OCI-LY1 (cell line): ENCODE data around the gene GRK5.

ENCODE experiments used
- H2AFZ ChIP-seq: fragments of 200-600 bp; sonication (generic), shearing (Covaris generic); 2 replicates; pipeline ENCODE4 v1.6.0; 2014; ENCODE audit warnings: antibody characterized with exemption, mild to moderate bottlenecking, low read length
- H3F3A ChIP-seq: fragments of 200-600 bp; sonication (generic), shearing (Covaris generic); 2 replicates; pipeline ENCODE4 v1.6.0; 2014; ENCODE audit warnings: mild to moderate bottlenecking, antibody characterized with exemption, low read length, moderate library complexity; ENCODE audit not compliant: insufficient read depth
- H3K27ac ChIP-seq: fragments of 200-600 bp; sonication (generic); 2 replicates; pipeline ENCODE4 v1.5.1; 2014; ENCODE audit warnings: low read length, mixed run types, mild to moderate bottlenecking, low read depth; ENCODE audit not compliant: poor library complexity, severe bottlenecking
- H3K27me3 ChIP-seq: fragments of 200-600 bp; sonication (generic); 2 replicates; pipeline ENCODE4 v1.6.0; 2014; ENCODE audit warnings: antibody characterized with exemption, mild to moderate bottlenecking, low read length, moderate library complexity; ENCODE audit not compliant: insufficient read depth
- H3K36me3 ChIP-seq: fragments of 200-600 bp; sonication (generic); 2 replicates; pipeline ENCODE4 v1.6.1; 2014; ENCODE audit warnings: mild to moderate bottlenecking, antibody characterized with exemption, low read length, moderate library complexity, mixed read lengths; ENCODE audit not compliant: insufficient read depth
- H3K4me1 ChIP-seq: fragments of 200-600 bp; sonication (generic); 2 replicates; pipeline ENCODE4 v1.5.1; 2014; ENCODE audit warnings: mild to moderate bottlenecking, low read length, moderate library complexity; ENCODE audit not compliant: insufficient read depth, severe bottlenecking
- H3K4me2 ChIP-seq: fragments of 200-600 bp; sonication (generic), shearing (Covaris generic); 2 replicates; pipeline ENCODE4 v1.6.1; 2014; ENCODE audit warnings: low read length
- H3K4me3 ChIP-seq: fragments of 200-600 bp; sonication (generic); 2 replicates; pipeline ENCODE4 v1.5.1; 2014; ENCODE audit warnings: low read length, low read depth, mild to moderate bottlenecking, mixed read lengths; ENCODE audit not compliant: poor library complexity, severe bottlenecking
- H3K79me2 ChIP-seq: fragments of 200-600 bp; shearing (Covaris generic); 2 replicates; pipeline ENCODE4 v1.6.1; 2016; ENCODE audit warnings: mixed run types, low read length, mixed read lengths; ENCODE audit not compliant: insufficient read depth
- H3K9ac ChIP-seq: fragments of 200-600 bp; sonication (generic), shearing (Covaris generic); 2 replicates; pipeline ENCODE4 v1.6.1; 2014; ENCODE audit warnings: mild to moderate bottlenecking, low read length, mixed read lengths
- H3K9me2 ChIP-seq: fragments of 200-600 bp; sonication (generic), shearing (Covaris generic); 2 replicates; pipeline ENCODE4 v1.6.1; 2014; ENCODE audit warnings: low read depth, mild to moderate bottlenecking, low read length, mixed read lengths
- H3K9me3 ChIP-seq: fragments of 200-600 bp; shearing (Covaris generic); 2 replicates; pipeline ENCODE4 v1.6.1; 2014; ENCODE audit warnings: low read length, mixed read lengths
- H4K20me1 ChIP-seq: fragments of 200-600 bp; sonication (generic), shearing (Covaris generic); 2 replicates; pipeline ENCODE4 v1.6.0; 2016; ENCODE audit warnings: mild to moderate bottlenecking, low read length; ENCODE audit not compliant: insufficient read depth
- CTCF ChIP-seq: fragments of 200-600 bp; sonication (generic), shearing (Covaris generic); IDR thresholded peaks from 2 replicates; pipeline ENCODE4 v1.5.1; 2017; ENCODE audit warnings: mild to moderate bottlenecking, antibody characterized with exemption, low read length, moderate library complexity, mixed read lengths
- EZH2 ChIP-seq: fragments of 200-600 bp; sonication (generic), shearing (Covaris generic); IDR thresholded peaks from 2 replicates; pipeline ENCODE4 v1.8.0; 2017; ENCODE audit warnings: borderline replicate concordance, mixed run types, mild to moderate bottlenecking, antibody characterized with exemption, low read length, moderate library complexity, mixed read lengths

GRK5 gene

DNA sequence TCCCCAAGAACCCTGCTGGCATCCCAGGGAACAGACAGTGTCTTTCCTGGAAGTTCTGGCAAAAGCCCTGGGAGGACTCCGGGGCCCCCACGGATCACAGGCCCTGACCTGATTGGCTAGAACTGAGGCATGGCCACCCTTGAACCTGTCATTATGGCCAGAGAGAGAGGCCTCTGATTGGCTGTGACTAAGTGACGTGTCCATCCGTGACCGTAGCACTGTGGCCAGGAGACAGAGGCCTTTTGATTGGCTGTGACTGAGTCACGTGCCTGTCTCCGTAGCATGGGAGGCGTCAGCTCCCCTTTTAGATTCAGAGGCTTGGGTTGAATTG lies 171.3 kb downstream of the GRK5 start:
- no peak overlapping the region for H3K4me3 ChIP-seq
- no peak overlapping the region for H2AFZ ChIP-seq
- H3K79me2 ChIP-seq: no peaks in the 10 kb centered on the region

DNA sequence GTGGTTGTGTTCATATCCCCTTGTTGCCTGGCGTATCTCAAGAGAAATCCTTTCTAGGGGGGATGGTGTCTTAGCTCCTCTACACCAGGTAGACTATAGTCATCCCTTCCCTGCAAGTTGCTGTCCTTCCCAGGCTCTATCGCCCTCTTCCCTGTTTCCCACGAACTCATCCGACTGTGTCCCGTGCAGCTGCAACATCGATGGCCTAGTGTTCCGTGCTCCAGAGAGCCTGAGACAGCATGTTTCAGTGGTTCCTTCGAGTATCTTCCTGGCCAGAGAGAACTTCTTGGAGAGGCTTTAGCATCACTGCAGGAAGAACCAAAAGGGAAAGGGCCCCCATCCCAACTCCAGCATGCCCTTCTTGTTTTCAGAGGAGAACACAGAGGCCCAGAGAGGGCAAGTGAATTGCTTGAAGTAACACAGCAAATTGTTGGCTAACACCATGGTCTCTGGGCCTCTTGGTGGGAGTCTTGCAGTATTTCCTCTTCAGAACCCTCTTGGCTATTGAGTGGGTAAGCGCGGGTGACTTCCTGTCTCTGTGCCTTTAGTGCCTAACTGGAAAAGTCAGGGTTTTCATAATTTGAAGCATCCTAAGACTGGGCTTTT lies 172.2 kb downstream of the GRK5 start:
- H3F3A ChIP-seq: no peaks in the 10 kb centered on the region
- H3K36me3 ChIP-seq: peaks cover 5% of the 10 kb centered on the region; the same call in 1 of the 2 replicates
- no peak overlapping the region for H3K9ac ChIP-seq
- peaks cover 12% of the 10 kb centered on the region for H3K4me1 ChIP-seq
- H3K9me2 ChIP-seq: no peaks in the 10 kb centered on the region
- H3K4me2 ChIP-seq: no peak overlapping the region
- no peaks in the 10 kb centered on the region; the same call in 1 of the 2 replicates for H3K27me3 ChIP-seq
- no peak overlapping the region for H3K4me3 ChIP-seq
- H3K9me3 ChIP-seq: no peaks in the 10 kb centered on the region
- no peak overlapping the region for H2AFZ ChIP-seq
- TF ChIP-seq CTCF (no peak), EZH2 (no peak)
- no peak overlapping the region for H3K27ac ChIP-seq
- H4K20me1 ChIP-seq: no peaks in the 10 kb centered on the region
- H3K79me2 ChIP-seq: no peaks in the 10 kb centered on the region

More for the DNA sequence above, 171.3 kb downstream of the GRK5 start:
- Histone ChIP-seq H4K20me1 (no peaks in the 10 kb centered on the region), H3K4me1 (peaks cover 12% of the 10 kb centered on the region), H3K9me3 (no peaks in the 10 kb centered on the region), H3K9ac (no peak overlapping the region), H3K27me3 (no peaks in the 10 kb centered on the region; the same call in 1 of the 2 replicates), H3K9me2 (no peaks in the 10 kb centered on the region), H3K36me3 (peaks cover 5% of the 10 kb centered on the region; the same call in 1 of the 2 replicates), H3K4me2 (no peak overlapping the region), H3K27ac (no peak overlapping the region), H3F3A (no peaks in the 10 kb centered on the region)
- no peak for TF ChIP-seq CTCF
- TF ChIP-seq EZH2: no peak

GRCh38 chr10:119383174-119383856 lies 175.9 kb downstream of the GRK5 start:
- Histone ChIP-seq H3K27me3 (no peaks in the 10 kb centered on the region), H3K4me3 (no peak overlapping the region), H3K9me2 (no peaks in the 10 kb centered on the region), H3K79me2 (no peaks in the 10 kb centered on the region), H3K36me3 (peaks cover 5% of the 10 kb centered on the region; the same call in 1 of the 2 replicates), H3K4me1 (peaks cover 12% of the 10 kb centered on the region), H3K9me3 (no peaks in the 10 kb centered on the region), H3K9ac (no peak overlapping the region), H4K20me1 (no peaks in the 10 kb centered on the region), H3K4me2 (no peak overlapping the region), H2AFZ (no peak overlapping the region), H3F3A (no peaks in the 10 kb centered on the region), H3K27ac (no peak overlapping the region)
- no peak for TF ChIP-seq EZH2
- TF ChIP-seq CTCF: no peak
